IMR-90 (cell line): Measurements from ENCODE around the gene RHOXF2. TPM values are rescaled to one million over a fixed set of nuclear protein-coding genes. Genes with fewer than 3 reads are reported as not detected.
A peak's percentile ranks its signal among the peaks of the same experiment; 100 is the strongest.
"Not testable (repeated sequence)": the region's sequence is repeated elsewhere in the genome, so short reads cannot be mapped to it uniquely, and the experiment has no call there.

Experiments used
- ATAC-seq: fragments of 200-7000 bp; cut with Tn5 transposase; 2 replicates; pipeline ENCODE4 v1.9.1; 2020; ENCODE audit warnings: low read depth, mild to moderate bottlenecking, moderate library complexity
- BruUV-seq: library from RNA; stranded (reverse); fragments of 400-500 nt; replicated peaks from 2 replicates; lab custom pipeline; 2021; lab: Mats Ljungman, UMichigan
- CTCF ChIA-PET: fragments of 300-600 bp; formaldehyde crosslinking; extraction: SDS; loops from one replicate; lab custom pipeline; 2021; ENCODE audit warnings: antibody characterized with exemption; lab: Yijun Ruan, JAX
- POLR2A ChIA-PET: fragments of 300-600 bp; sonication (Branson Sonifier 250); formaldehyde crosslinking; loops from one replicate; lab custom pipeline; 2022; ENCODE audit warnings: antibody characterized with exemption; ENCODE audit not compliant: unreplicated experiment; lab: Charles Lee
- DNase-seq: peaks from one replicate; pipeline ENCODE4 v3.0.0; 2013
- H2AFZ ChIP-seq: replicated peaks from 2 replicates; pipeline ENCODE3; 2013; ENCODE audit warnings: low read length, mild to moderate bottlenecking; ENCODE audit not compliant: poor library complexity
- H2AK5ac ChIP-seq: 2 replicates; pipeline ENCODE4 v1.6.1; 2013; ENCODE audit warnings: low read depth, low read length, inconsistent platforms
- H2AK9ac ChIP-seq: replicated peaks from 2 replicates; pipeline ENCODE3; 2013; ENCODE audit warnings: mild to moderate bottlenecking, low read depth, low read length, moderate library complexity; ENCODE audit not compliant: poor library complexity
- H2BK120ac ChIP-seq: 2 replicates; pipeline ENCODE4 v1.6.1; 2013; ENCODE audit warnings: low read depth, low read length, inconsistent platforms
- H2BK15ac ChIP-seq: 3 replicates; pipeline ENCODE4 v1.6.1; 2013; ENCODE audit warnings: low read depth, low read length, inconsistent platforms
- H2BK20ac ChIP-seq: 2 replicates; pipeline ENCODE4 v1.6.1; 2013; ENCODE audit warnings: low read depth, mild to moderate bottlenecking, inconsistent platforms, low read length, moderate library complexity
- H2BK5ac ChIP-seq: 2 replicates; pipeline ENCODE4 v1.6.1; 2013; ENCODE audit warnings: mild to moderate bottlenecking, low read depth, low read length, inconsistent platforms; ENCODE audit not compliant: poor library complexity, severe bottlenecking
- H3K14ac ChIP-seq: replicated peaks from 2 replicates; pipeline ENCODE4 v1.6.1; 2013; ENCODE audit warnings: low read depth, low read length, inconsistent platforms
- H3K18ac ChIP-seq: 2 replicates; pipeline ENCODE4 v1.6.1; 2013; ENCODE audit warnings: low read depth, low read length, control low read depth
- H3K23ac ChIP-seq: 2 replicates; pipeline ENCODE4 v1.6.1; 2013; ENCODE audit warnings: low read depth, low read length, inconsistent platforms
- H3K27ac ChIP-seq: 2 replicates; pipeline ENCODE4 v1.5.1; 2013; ENCODE audit warnings: mild to moderate bottlenecking, control low read depth, low read length; ENCODE audit not compliant: insufficient read depth
- H3K27me3 ChIP-seq: 2 replicates; pipeline ENCODE4 v1.6.1; 2013; ENCODE audit warnings: low read length; ENCODE audit not compliant: control insufficient read depth, insufficient read depth
- H3K36me3 ChIP-seq: 2 replicates; pipeline ENCODE4 v1.6.1; 2013; ENCODE audit warnings: low read length, mixed read lengths; ENCODE audit not compliant: control insufficient read depth, insufficient read depth
- H3K4ac ChIP-seq: 2 replicates; pipeline ENCODE4 v1.6.1; 2013; ENCODE audit warnings: low read depth, low read length, inconsistent platforms
- H3K4me1 ChIP-seq: 2 replicates; pipeline ENCODE4 v1.6.1; 2013; ENCODE audit warnings: low read length, mixed read lengths; ENCODE audit not compliant: control insufficient read depth, insufficient read depth
- H3K4me2 ChIP-seq: 2 replicates; pipeline ENCODE4 v1.6.1; 2013; ENCODE audit warnings: low read depth, mild to moderate bottlenecking, control low read depth, low read length, moderate library complexity
- H3K4me3 ChIP-seq: 2 replicates; pipeline ENCODE4 v1.5.1; 2013; ENCODE audit warnings: low read depth, mild to moderate bottlenecking, control low read depth, low read length, moderate library complexity; ENCODE audit not compliant: insufficient read depth
- H3K56ac ChIP-seq: 2 replicates; pipeline ENCODE4 v1.6.1; 2013; ENCODE audit warnings: low read length, inconsistent platforms; ENCODE audit not compliant: insufficient read depth; ENCODE audit errors: extremely low read depth
- H3K79me1 ChIP-seq, 2 experiments: 2 replicates each; pipeline ENCODE4 v1.6.1; 2013; ENCODE audit warnings: low read length in 2 of 2, inconsistent platforms in 1 of 2, low read depth in 1 of 2
- H3K9ac ChIP-seq: 2 replicates; pipeline ENCODE4 v1.6.1; 2013; ENCODE audit warnings: low read depth, low read length, control low read depth
- H3K9me1 ChIP-seq: 2 replicates; pipeline ENCODE4 v1.6.1; 2013; ENCODE audit warnings: low read length, inconsistent platforms; ENCODE audit not compliant: insufficient read depth
- H3K9me3 ChIP-seq: 2 replicates; pipeline ENCODE4 v1.6.1; 2013; ENCODE audit warnings: low read length; ENCODE audit not compliant: control insufficient read depth, insufficient read depth
- H4K20me1 ChIP-seq: 2 replicates; pipeline ENCODE4 v1.6.1; 2013; ENCODE audit warnings: low read length, inconsistent platforms; ENCODE audit not compliant: insufficient read depth
- H4K5ac ChIP-seq: 2 replicates; pipeline ENCODE4 v1.6.1; 2013; ENCODE audit warnings: mild to moderate bottlenecking, low read depth, low read length, control low read depth
- H4K8ac ChIP-seq, 2 experiments: 2 replicates each; pipeline ENCODE4 v1.6.1; 2013; ENCODE audit warnings: low read depth in 2 of 2, low read length in 2 of 2, control low read depth in 1 of 2, inconsistent platforms in 1 of 2
- H4K91ac ChIP-seq: 2 replicates; pipeline ENCODE4 v1.6.1; 2013; ENCODE audit warnings: low read depth, low read length, inconsistent platforms; ENCODE audit not compliant: insufficient read depth
- CEBPB ChIP-seq: IDR thresholded peaks from 2 replicates; pipeline ENCODE4 v1.6.1; 2012; ENCODE audit warnings: low read depth, low read length, improper control_type of control experiment
- CHD1 ChIP-seq: IDR thresholded peaks from 2 replicates; pipeline ENCODE4 v1.6.1; 2012; ENCODE audit warnings: low read depth, low read length, improper control_type of control experiment
- MAFK ChIP-seq: IDR thresholded peaks from 2 replicates; pipeline ENCODE4 v1.6.1; 2012; ENCODE audit warnings: low read depth, low read length, improper control_type of control experiment
- MXI1 ChIP-seq: IDR thresholded peaks from 2 replicates; pipeline ENCODE4 v1.6.1; 2012; ENCODE audit warnings: low read depth, mild to moderate bottlenecking, low read length, moderate library complexity, borderline replicate concordance
- USF2 ChIP-seq: fragments of 150-350 bp; IDR thresholded peaks from 2 replicates; pipeline ENCODE4 v1.6.1; 2017; ENCODE audit warnings: mild to moderate bottlenecking, antibody characterized with exemption, low read length, low read depth
- WGBS, 2 experiments: methylation state at CpG; one replicate each; pipeline versions ENCODE4 v1.1.5 to v1.1.7; 2013; ENCODE audit warnings: missing lambda C conversion rate in 2 of 2; ENCODE audit not compliant: insufficient read length in 1 of 2; ENCODE audit errors: extremely low coverage in 2 of 2; 5-methylcytosine and 5-hydroxymethylcytosine counted together
- dilution Hi-C: fragments of 300-500 bp; cut with HindIII; formaldehyde crosslinking; loops from one replicate; pipeline ENCODE4 v1.14.3; 2018; ENCODE audit warnings: low sequenced_read_pairs; ENCODE audit not compliant: unreplicated experiment
- in situ Hi-C: fragments of 300-500 bp; cut with MboI; formaldehyde crosslinking; loops from 3 replicates; pipeline ENCODE4 v1.14.3; 2019; ENCODE audit warnings: low sequenced_read_pairs, inconsistent platforms, mixed read lengths
- intact Hi-C: fragments of 100-400 bp; cut with micrococcal nuclease; formaldehyde crosslinking; loops from 2 replicates; pipeline ENCODE4 v1.10.0; 2022
- polyA plus RNA-seq, 3 experiments: library from polyadenylated mRNA; depleted of rRNA; stranded (reverse); fragments of >200 nt; gene quantifications; 2 replicates each; pipeline ENCODE4 v1.2.3, GENCODE V29; 2012; ENCODE audit warnings: low replicate concordance in 1 of 3
- total RNA-seq: library from RNA; depleted of rRNA; stranded (reverse); fragments of >200 nt; gene quantifications from 2 replicates; pipeline ENCODE4 v1.2.3, GENCODE V29; 2012

RHOXF2 gene
- total and polyA plus RNA-seq, 2 of the 4 experiments (the other 2 are of a cell fraction): not detected

- no peak overlapping the region for H3K27ac ChIP-seq
- BruUV-seq: no TSS peak
- no peak overlapping the region for H3K4me3 ChIP-seq
- no peak overlapping the region for H2BK20ac ChIP-seq
- H2AK9ac ChIP-seq: no peak overlapping the region
- H3K9me3 ChIP-seq: no peaks in the 10 kb centered on the region
- H4K8ac ChIP-seq: no peak overlapping the region
- H3K27me3 ChIP-seq: no peaks in the 10 kb centered on the region; the same call in none of the 2 replicates
- no peaks in the 10 kb centered on the region for H3K79me1 ChIP-seq
- no CpG with 5 or more reads among the region's 3 CpGs for WGBS, 2 experiments
- POLR2A ChIA-PET: no interaction called here
- no peaks in the 10 kb centered on the region for H4K20me1 ChIP-seq
- H2AK5ac ChIP-seq: no peak overlapping the region
- H3K23ac ChIP-seq: no peak overlapping the region
- peak overlapping the region; percentile 40 for H2AFZ ChIP-seq
- no peak overlapping the region for H3K14ac ChIP-seq
- H3K9me1 ChIP-seq: no peaks in the 10 kb centered on the region
- H3K36me3 ChIP-seq: no peaks in the 10 kb centered on the region
- no peaks in the 10 kb centered on the region for H3K4me1 ChIP-seq
- H3K4ac ChIP-seq: no peak overlapping the region
- ATAC-seq (no peak; the same call in 1 of the 2 replicates), DNase-seq (no peak)
- peak overlapping the region; percentile 18; the same call in 1 of the 2 replicates for H3K4me2 ChIP-seq
- CTCF ChIA-PET: no interaction called here
- dilution Hi-C loops: no loop called here
- H2BK120ac ChIP-seq: no peak overlapping the region
- in situ Hi-C loops: loop anchor here (25.0 kb wide), 1 partner anchor 163 kb away; no protein-coding TSS in a partner anchor
- H3K18ac ChIP-seq: no peak overlapping the region
- no peak for TF ChIP-seq MAFK
- no peak for TF ChIP-seq CHD1
- no peak for TF ChIP-seq MXI1
- TF ChIP-seq CEBPB: no peak
- TF ChIP-seq USF2: no peak
- H3K56ac ChIP-seq: no peak overlapping the region
- no peak overlapping the region for H2BK5ac ChIP-seq
- H2BK15ac ChIP-seq: no peak overlapping the region
- no peak overlapping the region for H3K9ac ChIP-seq
- H4K5ac ChIP-seq: no peak overlapping the region
- intact Hi-C loops: no loop called here
- no peak overlapping the region for H4K91ac ChIP-seq
Measured at GRCh38 chrX:120125444-120125843, 33.0 kb upstream of the RHOXF2 start.

- H2BK5ac ChIP-seq, H3K56ac ChIP-seq, H3K27ac ChIP-seq, H3K23ac ChIP-seq, H3K9ac ChIP-seq, H3K36me3 ChIP-seq, H3K27me3 ChIP-seq, H2AK9ac ChIP-seq, H3K4me3 ChIP-seq, H2BK15ac ChIP-seq, POLR2A ChIA-PET, DNase-seq, H4K20me1 ChIP-seq, H4K5ac ChIP-seq, ATAC-seq, H4K8ac ChIP-seq, BruUV-seq, H3K9me3 ChIP-seq, CTCF ChIA-PET, H3K79me1 ChIP-seq, H3K18ac ChIP-seq, intact Hi-C loops, H2AK5ac ChIP-seq, dilution Hi-C loops, H4K91ac ChIP-seq, H2AFZ ChIP-seq, H3K14ac ChIP-seq, H3K9me1 ChIP-seq, H2BK120ac ChIP-seq, H3K4me2 ChIP-seq, H3K4ac ChIP-seq, H3K4me1 ChIP-seq, H2BK20ac ChIP-seq: not testable (repeated sequence)
- in situ Hi-C loops: loop anchor here (25.0 kb wide), 1 partner anchor 166 kb away; no protein-coding TSS in a partner anchor
- WGBS, 2 experiments: no CpG with 5 or more reads among the region's 5 CpGs
Measured at GRCh38 chrX:120128306-120128846, 30.0 kb upstream of the RHOXF2 start.
